Keratinocyte (primary cell): ENCODE data around the gene TCERG1. TPM values are rescaled to one million over a fixed set of nuclear protein-coding genes. Genes with fewer than 3 reads are reported as not detected.

ENCODE experiments used
- DNase-seq: peaks from one replicate; pipeline ENCODE4 v3.0.0-alpha.2; 2011; ENCODE audit warnings: low read depth, missing footprints, low spot score
- FAIRE-seq: peaks from 2 replicates; lab custom pipeline; 2011; peaks lifted over from hg19 to GRCh38; lab: Jason Lieb, UNC
- H2AFZ ChIP-seq: 2 replicates; pipeline ENCODE4 v1.6.0; 2012; ENCODE audit warnings: low read length, control low read depth, inconsistent platforms; ENCODE audit not compliant: control insufficient read depth
- H3K27ac ChIP-seq: 2 replicates; pipeline ENCODE4 v1.5.1; 2011; ENCODE audit warnings: low read length; ENCODE audit not compliant: control insufficient read depth, insufficient read depth
- H3K27me3 ChIP-seq: 3 replicates; pipeline ENCODE4 v1.6.0; 2011; ENCODE audit warnings: low read length; ENCODE audit not compliant: control insufficient read depth, insufficient read depth; ENCODE audit errors: extremely low read depth
- H3K36me3 ChIP-seq, 2 experiments: 2 replicates in 1 of 2; 3 replicates in 1 of 2; pipeline ENCODE4 v1.5.1; 2011; ENCODE audit warnings: low read length in 2 of 2, mild to moderate bottlenecking in 1 of 2; ENCODE audit not compliant: control insufficient read depth in 2 of 2, insufficient read depth in 2 of 2; ENCODE audit errors: extremely low read depth in 1 of 2
- H3K4me1 ChIP-seq: 3 replicates; pipeline ENCODE4 v1.5.1; 2011; ENCODE audit warnings: low read length; ENCODE audit not compliant: control insufficient read depth, insufficient read depth; ENCODE audit errors: extremely low read depth
- H3K4me2 ChIP-seq: 3 replicates; pipeline ENCODE4 v1.6.0; 2011; ENCODE audit warnings: low read depth, low read length; ENCODE audit not compliant: control insufficient read depth, insufficient read depth; ENCODE audit errors: extremely low read depth
- H3K4me3 ChIP-seq, 3 experiments: fragments of 200-600 bp in 1 of 3; sonication (generic) in 1 of 3; 2 replicates in 2 of 3; 3 replicates in 1 of 3; pipeline ENCODE4 v1.5.1; 2011 to 2016; ENCODE audit warnings: low read length in 3 of 3, mild to moderate bottlenecking in 3 of 3, control low read depth in 2 of 3, inconsistent platforms in 1 of 3, low read depth in 1 of 3, mixed read lengths in 1 of 3, mixed run types in 1 of 3, moderate library complexity in 1 of 3; ENCODE audit not compliant: control insufficient read depth in 2 of 3, insufficient read depth in 2 of 3; ENCODE audit errors: extremely low read depth in 1 of 3
- H3K79me2 ChIP-seq: 2 replicates; pipeline ENCODE4 v1.6.0; 2012; ENCODE audit warnings: low read length; ENCODE audit not compliant: control insufficient read depth, insufficient read depth
- H3K9ac ChIP-seq: 3 replicates; pipeline ENCODE4 v1.6.0; 2011; ENCODE audit warnings: low read length; ENCODE audit not compliant: control insufficient read depth, insufficient read depth; ENCODE audit errors: extremely low read depth
- H3K9me1 ChIP-seq: 3 replicates; pipeline ENCODE4 v1.6.0; 2011; ENCODE audit warnings: low read length; ENCODE audit not compliant: control insufficient read depth, insufficient read depth; ENCODE audit errors: extremely low read depth
- H3K9me3 ChIP-seq: 2 replicates; pipeline ENCODE4 v1.5.1; 2012; ENCODE audit warnings: low read depth, low read length; ENCODE audit not compliant: control insufficient read depth
- H4K20me1 ChIP-seq: 3 replicates; pipeline ENCODE4 v1.6.0; 2011; ENCODE audit warnings: low read length; ENCODE audit not compliant: control insufficient read depth, insufficient read depth; ENCODE audit errors: extremely low read depth
- EZH2 ChIP-seq: IDR thresholded peaks from one replicate; pipeline ENCODE4 v1.6.1; 2012; ENCODE audit warnings: inconsistent platforms, mild to moderate bottlenecking, low read length, moderate library complexity
- dilution Hi-C: fragments of 300-500 bp; cut with MboI; formaldehyde crosslinking; loops from one replicate; pipeline ENCODE4 v1.7.0; 2020; ENCODE audit warnings: low sequenced_read_pairs; ENCODE audit not compliant: extremely low pct_ligation_motif_present
- polyA plus RNA-seq, 5 experiments: library from polyadenylated mRNA; depleted of rRNA in 3 of 5; stranded (reverse) in 3 of 5; stranded (forward) in 1 of 5; unstranded in 1 of 5; fragments of >200 nt; gene quantifications; 1 replicate in 1 of 5; 2 replicates in 3 of 5; 3 replicates in 1 of 5; pipeline versions ENCODE4 v1.2.1 to v1.2.3, GENCODE V29; 2011 to 2012; ENCODE audit warnings: missing spikeins in 2 of 5, low read depth in 1 of 5, low replicate concordance in 1 of 5
- TF ChIP-seq, protein P1 (sequence below), 3 experiments: IDR thresholded peaks in 1 of 3; conservative IDR thresholded peaks in 1 of 3; optimal IDR thresholded peaks in 1 of 3; 2 replicates in 2 of 3; 3 replicates in 1 of 3; pipeline versions ENCODE3 to v1.5.1; 2011; ENCODE audit warnings: low read length in 3 of 3, mild to moderate bottlenecking in 3 of 3, moderate library complexity in 2 of 3, control low read depth in 1 of 3, inconsistent platforms in 1 of 3; ENCODE audit not compliant: insufficient read depth in 2 of 3; ENCODE audit errors: extremely low read depth in 1 of 3

Gene TCERG1
- polyA plus RNA-seq, 1 donor (not counting 4 experiments of a cell fraction or from before 2014, with no cell fraction given), result 71.6 TPM

GRCh38 chr5:146523698-146524097, 76.6 kb downstream of the TCERG1 start:
- DNase-seq (no peak), FAIRE-seq (no peak)
- H3K4me2 ChIP-seq, result no peak overlapping the region
- no peaks in the 10 kb centered on the region for H3K36me3 ChIP-seq
- H3K79me2 ChIP-seq, result no peaks in the 10 kb centered on the region
- no peaks in the 10 kb centered on the region for H3K27me3 ChIP-seq
- H2AFZ ChIP-seq, result no peak overlapping the region
- peaks cover 12% of the 10 kb centered on the region for H3K4me1 ChIP-seq
- dilution Hi-C loops, result no loop called here
- no peak overlapping the region for H3K27ac ChIP-seq
- TF ChIP-seq, protein P1, sequence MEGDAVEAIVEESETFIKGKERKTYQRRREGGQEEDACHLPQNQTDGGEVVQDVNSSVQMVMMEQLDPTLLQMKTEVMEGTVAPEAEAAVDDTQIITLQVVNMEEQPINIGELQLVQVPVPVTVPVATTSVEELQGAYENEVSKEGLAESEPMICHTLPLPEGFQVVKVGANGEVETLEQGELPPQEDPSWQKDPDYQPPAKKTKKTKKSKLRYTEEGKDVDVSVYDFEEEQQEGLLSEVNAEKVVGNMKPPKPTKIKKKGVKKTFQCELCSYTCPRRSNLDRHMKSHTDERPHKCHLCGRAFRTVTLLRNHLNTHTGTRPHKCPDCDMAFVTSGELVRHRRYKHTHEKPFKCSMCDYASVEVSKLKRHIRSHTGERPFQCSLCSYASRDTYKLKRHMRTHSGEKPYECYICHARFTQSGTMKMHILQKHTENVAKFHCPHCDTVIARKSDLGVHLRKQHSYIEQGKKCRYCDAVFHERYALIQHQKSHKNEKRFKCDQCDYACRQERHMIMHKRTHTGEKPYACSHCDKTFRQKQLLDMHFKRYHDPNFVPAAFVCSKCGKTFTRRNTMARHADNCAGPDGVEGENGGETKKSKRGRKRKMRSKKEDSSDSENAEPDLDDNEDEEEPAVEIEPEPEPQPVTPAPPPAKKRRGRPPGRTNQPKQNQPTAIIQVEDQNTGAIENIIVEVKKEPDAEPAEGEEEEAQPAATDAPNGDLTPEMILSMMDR (optimal IDR thresholded peaks at IDR 0.05 in 1 of 3, IDR thresholded peaks at IDR 0.05 in 1 of 3, conservative IDR thresholded peaks at IDR 0.05 in 1 of 3; ENCODE audit: extremely low read depth in 1 of 3, insufficient read depth in 2 of 3, low read length in 3 of 3), result no peak
- TF ChIP-seq EZH2, result no peak
- H3K9me1 ChIP-seq, result no peaks in the 10 kb centered on the region
- H4K20me1 ChIP-seq, result no peaks in the 10 kb centered on the region
- no peak overlapping the region for H3K9ac ChIP-seq
- H3K4me3 ChIP-seq, result no peak overlapping the region
- H3K9me3 ChIP-seq, result no peaks in the 10 kb centered on the region

- Histone ChIP-seq H3K27me3 (no peaks in the 10 kb centered on the region), H3K27ac (no peak overlapping the region), H3K9ac (no peak overlapping the region), H2AFZ (no peak overlapping the region), H3K4me2 (peak overlapping the region; percentile 49), H3K9me3 (no peaks in the 10 kb centered on the region), H3K4me3 (no peak overlapping the region), H3K9me1 (no peaks in the 10 kb centered on the region), H4K20me1 (no peaks in the 10 kb centered on the region), H3K36me3 (no peaks in the 10 kb centered on the region), H3K79me2 (no peaks in the 10 kb centered on the region), H3K4me1 (peaks cover 12% of the 10 kb centered on the region)
- dilution Hi-C loops, result loop anchor here (25.0 kb wide), 1 partner anchor 435 kb away; no protein-coding TSS in a partner anchor
- DNase-seq (no peak), FAIRE-seq (no peak)
- TF ChIP-seq EZH2, result no peak
- TF ChIP-seq, protein P1 (optimal IDR thresholded peaks at IDR 0.05 in 1 of 3, IDR thresholded peaks at IDR 0.05 in 1 of 3, conservative IDR thresholded peaks at IDR 0.05 in 1 of 3; ENCODE audit: extremely low read depth in 1 of 3, insufficient read depth in 2 of 3, low read length in 3 of 3), result no peak
Measured at GRCh38 chr5:146527785-146528184, 80.7 kb downstream of the TCERG1 start.
